ENCODE results near the gene PSRC1.

The PSRC1 gene

GRCh38 chr1:109243860-109244552 lies 38.9 kb downstream of the PSRC1 start:
- no peaks in the 10 kb centered on the region for H3K27me3 ChIP-seq (ENCODE audit: low read length)
- H3K4me3 ChIP-seq (ENCODE audit: insufficient read depth, low read length, poor library complexity, severe bottlenecking): no peak overlapping the region
- no peaks in the 10 kb centered on the region for H3F3A ChIP-seq (ENCODE audit: insufficient read depth)
- H3K79me2 ChIP-seq (ENCODE audit: insufficient read depth, low read length): no peaks in the 10 kb centered on the region
- no peak overlapping the region for H2AFZ ChIP-seq (ENCODE audit: low read depth, low read length, severe bottlenecking)
- H3K9ac ChIP-seq (ENCODE audit: low read length): no peak overlapping the region
- H4K20me1 ChIP-seq (ENCODE audit: low read depth, low read length): no peaks in the 10 kb centered on the region
- H3K9me2 ChIP-seq (replicated peaks; ENCODE audit: insufficient read depth, low read length): no peaks in the 10 kb centered on the region
- H3K36me3 ChIP-seq (ENCODE audit: low read length): no peaks in the 10 kb centered on the region
- TF ChIP-seq, protein P1, sequence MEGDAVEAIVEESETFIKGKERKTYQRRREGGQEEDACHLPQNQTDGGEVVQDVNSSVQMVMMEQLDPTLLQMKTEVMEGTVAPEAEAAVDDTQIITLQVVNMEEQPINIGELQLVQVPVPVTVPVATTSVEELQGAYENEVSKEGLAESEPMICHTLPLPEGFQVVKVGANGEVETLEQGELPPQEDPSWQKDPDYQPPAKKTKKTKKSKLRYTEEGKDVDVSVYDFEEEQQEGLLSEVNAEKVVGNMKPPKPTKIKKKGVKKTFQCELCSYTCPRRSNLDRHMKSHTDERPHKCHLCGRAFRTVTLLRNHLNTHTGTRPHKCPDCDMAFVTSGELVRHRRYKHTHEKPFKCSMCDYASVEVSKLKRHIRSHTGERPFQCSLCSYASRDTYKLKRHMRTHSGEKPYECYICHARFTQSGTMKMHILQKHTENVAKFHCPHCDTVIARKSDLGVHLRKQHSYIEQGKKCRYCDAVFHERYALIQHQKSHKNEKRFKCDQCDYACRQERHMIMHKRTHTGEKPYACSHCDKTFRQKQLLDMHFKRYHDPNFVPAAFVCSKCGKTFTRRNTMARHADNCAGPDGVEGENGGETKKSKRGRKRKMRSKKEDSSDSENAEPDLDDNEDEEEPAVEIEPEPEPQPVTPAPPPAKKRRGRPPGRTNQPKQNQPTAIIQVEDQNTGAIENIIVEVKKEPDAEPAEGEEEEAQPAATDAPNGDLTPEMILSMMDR (IDR thresholded peaks at IDR 0.05; ENCODE audit: insufficient read depth, low read length, poor library complexity, severe bottlenecking): no peak
- TF ChIP-seq EZH2phosphoT487 (conservative IDR thresholded peaks at IDR 0.05; ENCODE audit: low read length): no peak
- H3K4me2 ChIP-seq (ENCODE audit: low read depth, low read length, poor library complexity, severe bottlenecking): no peak overlapping the region
- no peaks in the 10 kb centered on the region for H3K9me3 ChIP-seq (ENCODE audit: insufficient read depth, low read length)
- no peak overlapping the region for H3K27ac ChIP-seq (ENCODE audit: low read depth, low read length)

- no peaks in the 10 kb centered on the region for H3K36me3 ChIP-seq (ENCODE audit: low read length)
- no peaks in the 10 kb centered on the region for H3K79me2 ChIP-seq (ENCODE audit: insufficient read depth, low read length)
- H2AFZ ChIP-seq (ENCODE audit: low read depth, low read length, severe bottlenecking): no peak overlapping the region
- TF ChIP-seq, protein P1 (IDR thresholded peaks at IDR 0.05; ENCODE audit: insufficient read depth, low read length, poor library complexity, severe bottlenecking): no peak
- TF ChIP-seq EZH2phosphoT487 (conservative IDR thresholded peaks at IDR 0.05; ENCODE audit: low read length): no peak
- no peak overlapping the region for H3K9ac ChIP-seq (ENCODE audit: low read length)
- no peak overlapping the region for H3K4me3 ChIP-seq (ENCODE audit: insufficient read depth, low read length, poor library complexity, severe bottlenecking)
- H4K20me1 ChIP-seq (ENCODE audit: low read depth, low read length): no peaks in the 10 kb centered on the region
- no peaks in the 10 kb centered on the region for H3K9me3 ChIP-seq (ENCODE audit: insufficient read depth, low read length)
- no peaks in the 10 kb centered on the region for H3K9me2 ChIP-seq (replicated peaks; ENCODE audit: insufficient read depth, low read length)
- H3K4me2 ChIP-seq (ENCODE audit: low read depth, low read length, poor library complexity, severe bottlenecking): no peak overlapping the region
- H3K27me3 ChIP-seq (ENCODE audit: low read length): no peaks in the 10 kb centered on the region
- H3F3A ChIP-seq (ENCODE audit: insufficient read depth): no peaks in the 10 kb centered on the region
- H3K27ac ChIP-seq (ENCODE audit: low read depth, low read length): no peak overlapping the region
Observed at GRCh38 chr1:109243221-109243620, 39.7 kb downstream of the PSRC1 start.

DNA sequence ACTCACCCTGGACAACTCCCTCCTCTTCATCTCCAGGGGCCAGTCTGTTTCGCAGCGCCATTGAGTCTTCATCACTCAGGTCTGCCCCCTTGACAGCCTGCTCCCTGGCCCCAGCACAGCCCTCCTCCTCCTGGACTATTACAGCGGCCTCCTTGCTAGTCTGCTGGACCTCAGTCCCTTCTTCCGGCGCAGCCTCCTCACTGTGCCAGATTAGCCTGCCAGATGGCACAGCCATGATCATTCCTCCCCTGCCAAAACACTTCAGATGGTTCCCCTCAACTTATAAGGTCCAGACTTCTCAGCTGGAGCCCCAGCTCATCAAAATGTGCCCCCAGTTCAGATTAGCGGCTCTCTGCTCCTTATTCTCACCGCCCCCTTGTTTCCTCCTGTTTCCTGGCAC lies 40.6 kb downstream of the PSRC1 start:
- Histone ChIP-seq H2AFZ (ENCODE audit: low read depth, low read length, severe bottlenecking) (no peak overlapping the region), H3K4me3 (ENCODE audit: insufficient read depth, low read length, poor library complexity, severe bottlenecking) (no peak overlapping the region), H3F3A (ENCODE audit: insufficient read depth) (no peaks in the 10 kb centered on the region), H3K9me2 (replicated peaks; ENCODE audit: insufficient read depth, low read length) (no peaks in the 10 kb centered on the region), H4K20me1 (ENCODE audit: low read depth, low read length) (no peaks in the 10 kb centered on the region), H3K79me2 (ENCODE audit: insufficient read depth, low read length) (no peaks in the 10 kb centered on the region), H3K27me3 (ENCODE audit: low read length) (no peaks in the 10 kb centered on the region), H3K4me2 (ENCODE audit: low read depth, low read length, poor library complexity, severe bottlenecking) (no peak overlapping the region), H3K9me3 (ENCODE audit: insufficient read depth, low read length) (no peaks in the 10 kb centered on the region), H3K9ac (ENCODE audit: low read length) (no peak overlapping the region), H3K36me3 (ENCODE audit: low read length) (no peaks in the 10 kb centered on the region), H3K27ac (ENCODE audit: low read depth, low read length) (no peak overlapping the region)
- no peak for TF ChIP-seq EZH2phosphoT487 (conservative IDR thresholded peaks at IDR 0.05; ENCODE audit: low read length)
- TF ChIP-seq, protein P1 (IDR thresholded peaks at IDR 0.05; ENCODE audit: insufficient read depth, low read length, poor library complexity, severe bottlenecking): no peak
